Hepatocyte (in vitro differentiated cells): ENCODE measurements around the gene SCFD2. TPM values are rescaled to one million over a fixed set of nuclear protein-coding genes. Genes with fewer than 3 reads are reported as not detected.
"Not testable (repeated sequence)": the region's sequence is repeated elsewhere in the genome, so short reads cannot be mapped to it uniquely, and the experiment has no call there.

Source experiments
- DNase-seq: peaks from one replicate; pipeline ENCODE4 v3.0.0-alpha.2; 2016; ENCODE audit warnings: low spot score
- H2AFZ ChIP-seq: fragments of 200-600 bp; sonication (generic); 2 replicates; pipeline ENCODE4 v1.6.0; 2016; ENCODE audit warnings: antibody characterized with exemption, mild to moderate bottlenecking
- H3K27ac ChIP-seq: fragments of 200-600 bp; sonication (generic); 2 replicates; pipeline ENCODE4 v1.5.1; 2016; ENCODE audit warnings: mild to moderate bottlenecking
- H3K27me3 ChIP-seq: fragments of 200-600 bp; sonication (generic); 2 replicates; pipeline ENCODE4 v1.6.1; 2016
- H3K36me3 ChIP-seq: fragments of 200-600 bp; sonication (generic); replicated peaks from 2 replicates; pipeline ENCODE4 v1.5.1; 2016; ENCODE audit warnings: low read depth; ENCODE audit not compliant: insufficient read depth
- H3K4me1 ChIP-seq: fragments of 200-600 bp; sonication (generic); 2 replicates; pipeline ENCODE4 v1.5.1; 2016; ENCODE audit warnings: mild to moderate bottlenecking, moderate library complexity; ENCODE audit not compliant: insufficient read depth
- H3K4me2 ChIP-seq: fragments of 200-600 bp; sonication (generic); 2 replicates; pipeline ENCODE4 v1.6.0; 2016
- H3K4me3 ChIP-seq: fragments of 200-600 bp; sonication (generic); 2 replicates; pipeline ENCODE4 v1.5.1; 2016; ENCODE audit warnings: mild to moderate bottlenecking
- H3K79me2 ChIP-seq: fragments of 200-600 bp; sonication (generic); 2 replicates; pipeline ENCODE4 v1.6.0; 2017; ENCODE audit warnings: mild to moderate bottlenecking
- H3K9me2 ChIP-seq: fragments of 200-600 bp; sonication (generic); replicated peaks from 2 replicates; pipeline ENCODE4 v1.6.0; 2017; ENCODE audit warnings: mild to moderate bottlenecking; ENCODE audit not compliant: insufficient read depth
- H3K9me3 ChIP-seq: fragments of 200-600 bp; sonication (generic); 2 replicates; pipeline ENCODE4 v1.5.1; 2016; ENCODE audit warnings: low read depth, mild to moderate bottlenecking
- H4K20me1 ChIP-seq: fragments of 200-600 bp; sonication (generic); 2 replicates; pipeline ENCODE4 v1.6.0; 2016; ENCODE audit warnings: mild to moderate bottlenecking; ENCODE audit not compliant: insufficient read depth, poor library complexity, severe bottlenecking
- CTCF ChIP-seq: fragments of 200-600 bp; sonication (generic); IDR thresholded peaks from 2 replicates; pipeline ENCODE4 v1.5.1; 2016; ENCODE audit warnings: antibody characterized with exemption, mild to moderate bottlenecking; ENCODE audit not compliant: poor library complexity
- EZH2 ChIP-seq: fragments of 200-600 bp; sonication (generic); IDR thresholded peaks from 2 replicates; pipeline ENCODE4 v1.6.1; 2016; ENCODE audit warnings: antibody characterized with exemption, mild to moderate bottlenecking, borderline replicate concordance
- EZH2phosphoT487 ChIP-seq: fragments of 200-600 bp; sonication (generic); IDR thresholded peaks from one replicate; pipeline ENCODE4 v1.6.1; 2018; ENCODE audit warnings: antibody characterized with exemption, mild to moderate bottlenecking, low read depth, moderate library complexity; ENCODE audit not compliant: unreplicated experiment, severe bottlenecking
- whole genome bisulfite sequencing: methylation state at CpG from one replicate; pipeline ENCODE4 v1.1.6; 2016; ENCODE audit warnings: low lambda C conversion rate; ENCODE audit errors: missing lambda C conversion rate; 5-methylcytosine and 5-hydroxymethylcytosine counted together
- polyA plus RNA-seq: library from polyadenylated mRNA; unstranded; fragments of >200 nt; fragmentation: Nextera tagmentation; extraction: Ambion mirVana; gene quantifications from 2 replicates; pipeline ENCODE4 v1.2.1, GENCODE V29; 2016
- total RNA-seq: library from RNA; depleted of rRNA; stranded (reverse); fragments of >200 nt; gene quantifications from 2 replicates; pipeline ENCODE4 v1.2.3, GENCODE V29; 2014

The SCFD2 gene
- total and polyA plus RNA-seq, 2 experiments from 2014 or later, result 8.4 to 15.7 TPM

GRCh38 chr4:53346920-53347852 lies 18.7 kb downstream of the SCFD2 start:
- no peaks in the 10 kb centered on the region for H3K79me2 ChIP-seq
- no peaks in the 10 kb centered on the region for H3K36me3 ChIP-seq
- TF ChIP-seq CTCF, result no peak
- TF ChIP-seq EZH2phosphoT487, result no peak
- TF ChIP-seq EZH2, result no peak
- peak overlapping the region; percentile 40 for H3K27ac ChIP-seq
- H3K4me2 ChIP-seq, result no peak overlapping the region
- no peaks in the 10 kb centered on the region for H4K20me1 ChIP-seq
- H3K9me3 ChIP-seq, result no peaks in the 10 kb centered on the region
- H3K4me3 ChIP-seq, result no peak overlapping the region
- H3K27me3 ChIP-seq, result no peaks in the 10 kb centered on the region
- no peaks in the 10 kb centered on the region for H3K9me2 ChIP-seq
- 69% methylated on average over 5 of the region's 5 CpGs for WGBS
- H3K4me1 ChIP-seq, result no peaks in the 10 kb centered on the region
- no peak overlapping the region for H2AFZ ChIP-seq
- DNase-seq, result no peak

DNA sequence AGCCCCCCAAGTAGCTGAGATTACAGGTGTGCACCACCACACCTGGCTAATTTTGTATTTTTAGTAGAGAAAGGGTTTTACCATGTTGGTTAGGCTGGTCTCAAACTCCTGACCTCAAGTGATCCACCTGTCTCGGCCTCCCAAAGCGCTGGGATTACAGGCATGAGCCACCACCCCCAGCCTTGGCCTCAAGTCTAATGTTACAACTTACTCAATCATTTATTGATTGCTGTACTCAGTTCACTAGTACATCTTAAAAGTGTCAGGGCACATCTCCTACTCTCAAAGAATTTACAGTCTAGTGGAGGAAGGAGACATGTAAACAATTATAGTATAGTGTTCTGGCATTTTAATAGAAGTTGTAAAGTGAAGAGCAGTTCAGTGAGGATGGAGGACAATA lies 19.5 kb downstream of the SCFD2 start:
- H3K27ac ChIP-seq, H3K4me1 ChIP-seq, H3K79me2 ChIP-seq, H3K36me3 ChIP-seq, H3K4me3 ChIP-seq, H3K27me3 ChIP-seq, H3K4me2 ChIP-seq, H3K9me3 ChIP-seq, H3K9me2 ChIP-seq, H2AFZ ChIP-seq, H4K20me1 ChIP-seq, DNase-seq: not testable (repeated sequence)
- WGBS, result 86% methylated on average over 2 of the region's 2 CpGs

DNA sequence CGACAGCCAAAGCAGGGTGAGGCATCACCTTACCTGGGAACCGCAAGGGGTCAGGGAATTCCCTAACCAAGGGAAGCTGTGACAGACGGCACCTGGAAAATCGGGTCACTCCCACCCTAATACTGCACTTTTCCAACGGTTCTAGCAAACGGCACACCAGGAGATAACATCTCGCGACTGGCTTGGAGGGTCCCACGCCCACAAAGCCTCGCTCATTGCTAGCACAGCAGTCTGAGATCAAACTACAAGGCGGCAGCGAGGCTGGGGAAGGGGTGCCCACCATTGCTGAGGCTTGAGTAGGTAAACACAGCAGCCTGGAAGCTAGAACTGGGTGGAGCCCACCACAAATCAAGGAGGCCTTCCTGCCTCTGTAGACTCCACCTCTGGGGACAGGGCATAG lies 25.7 kb downstream of the SCFD2 start:
- H3K9me2 ChIP-seq, DNase-seq, H3K4me1 ChIP-seq, H3K4me2 ChIP-seq, H3K4me3 ChIP-seq, H3K36me3 ChIP-seq, H3K27ac ChIP-seq, H2AFZ ChIP-seq, H3K79me2 ChIP-seq, H3K27me3 ChIP-seq, H3K9me3 ChIP-seq, H4K20me1 ChIP-seq: not testable (repeated sequence)
- 91% methylated on average over 12 of the region's 12 CpGs for WGBS

GRCh38 chr4:53334916-53335315 lies 30.9 kb downstream of the SCFD2 start:
- H3K79me2 ChIP-seq, H3K4me3 ChIP-seq, H3K27me3 ChIP-seq, H3K27ac ChIP-seq, H4K20me1 ChIP-seq, H2AFZ ChIP-seq, H3K4me1 ChIP-seq, H3K36me3 ChIP-seq, DNase-seq, H3K9me2 ChIP-seq, H3K9me3 ChIP-seq, H3K4me2 ChIP-seq: not testable (repeated sequence)
- 93% methylated on average over 6 of the region's 6 CpGs for WGBS

GRCh38 chr4:53326535-53326934 lies 39.3 kb downstream of the SCFD2 start:
- H3K9me2 ChIP-seq, result no peaks in the 10 kb centered on the region
- no peak overlapping the region for H3K4me2 ChIP-seq
- no peak for TF ChIP-seq CTCF
- TF ChIP-seq EZH2, result no peak
- no peak for TF ChIP-seq EZH2phosphoT487
- H4K20me1 ChIP-seq, result no peaks in the 10 kb centered on the region
- DNase-seq, result no peak
- no peak overlapping the region for H2AFZ ChIP-seq
- H3K4me3 ChIP-seq, result no peak overlapping the region
- H3K36me3 ChIP-seq, result no peaks in the 10 kb centered on the region
- peaks cover 1% of the 10 kb centered on the region for H3K4me1 ChIP-seq
- no peaks in the 10 kb centered on the region for H3K9me3 ChIP-seq
- H3K79me2 ChIP-seq, result no peaks in the 10 kb centered on the region
- H3K27ac ChIP-seq, result no peak overlapping the region
- 95% methylated on average over 3 of the region's 3 CpGs for WGBS
- no peaks in the 10 kb centered on the region for H3K27me3 ChIP-seq
